Measurements from ENCODE around the gene TOP3A. TPM values are rescaled to one million over a fixed set of nuclear protein-coding genes. Genes with fewer than 3 reads are reported as not detected.

The TOP3A gene
- total RNA-seq, 1 experiment from 2014 or later: 68.7 TPM

- H3K4me2 ChIP-seq (ENCODE audit: insufficient read depth, insufficient read length, low read length): no peak overlapping the region
- no peaks in the 10 kb centered on the region for H3K4me1 ChIP-seq (ENCODE audit: insufficient read depth, low read length)
- H3K18ac ChIP-seq (ENCODE audit: insufficient read length, low read depth, low read length): no peak overlapping the region
- peaks cover 14 to 21% of the 10 kb centered on the region in 2 experiments for H3K4me1 Mint-ChIP-seq
- H2BK120ac ChIP-seq (ENCODE audit: low read depth, low read length, poor library complexity, severe bottlenecking): no peak overlapping the region
- no peak for DNase-seq
- no peak overlapping the region for H3K56ac ChIP-seq (ENCODE audit: insufficient read length, low read depth, low read length)
- no peak overlapping the region for H3T11ph ChIP-seq (ENCODE audit: low read length)
- H3K36me3 Mint-ChIP-seq (ENCODE audit: insufficient read depth in 1 of 3, low read depth in 3 of 3): peaks cover 4 to 17% (median 10%) of the 10 kb centered on the region in 3 experiments
- H2BK5ac ChIP-seq (ENCODE audit: insufficient read length, low read length): no peak overlapping the region
- H3K4ac ChIP-seq (ENCODE audit: low read depth, low read length): no peak overlapping the region
- no peaks in the 10 kb centered on the region for H4K20me1 ChIP-seq (ENCODE audit: control insufficient read depth, insufficient read depth, insufficient read length)
- peaks cover 8% of the 10 kb centered on the region for H3K23me2 ChIP-seq (ENCODE audit: insufficient read length, low read depth, low read length, poor library complexity, severe bottlenecking)
- no peaks in the 10 kb centered on the region for H3K27me3 ChIP-seq (ENCODE audit: insufficient read depth, low read length)
- H3K9me3 ChIP-seq (ENCODE audit: control insufficient read depth, low read depth, low read length): no peaks in the 10 kb centered on the region
- no peak overlapping the region for H2BK15ac ChIP-seq (ENCODE audit: low read depth, low read length)
- no peak overlapping the region for H2BK20ac ChIP-seq (ENCODE audit: low read depth, low read length, poor library complexity, severe bottlenecking)
- no peak overlapping the region for H4K91ac ChIP-seq (ENCODE audit: insufficient read length, low read depth, low read length)
- H4K5ac ChIP-seq (ENCODE audit: insufficient read length, low read depth, low read length): no peak overlapping the region
- H3K4me3 Mint-ChIP-seq: peak overlapping the region in 1 of 2 experiments; percentile 46; a peak in 3 of 5 replicates
- no peak overlapping the region for H3K27ac ChIP-seq (ENCODE audit: insufficient read length, low read depth, low read length)
- no peak overlapping the region for H3K14ac ChIP-seq (ENCODE audit: insufficient read depth, low read length)
- no peak for TF ChIP-seq CTCF (conservative IDR thresholded peaks at IDR 0.05)
- no peak overlapping the region for H2AK5ac ChIP-seq (ENCODE audit: insufficient read length, low read length)
- WGBS (ENCODE audit: extremely low coverage, insufficient read length, low lambda C conversion rate): no CpG with 5 or more reads among the region's 12 CpGs
- no peak overlapping the region for H4K8ac ChIP-seq (replicated peaks; ENCODE audit: insufficient read length, low read depth, low read length)
- H2AFZ ChIP-seq (ENCODE audit: low read length): no peak overlapping the region
- H3K79me2 ChIP-seq (ENCODE audit: insufficient read depth, low read length): no peaks in the 10 kb centered on the region
- no peak overlapping the region for H3K23ac ChIP-seq (ENCODE audit: insufficient read length, low read depth, low read length)
- H2BK12ac ChIP-seq (ENCODE audit: insufficient read length, low read depth, low read length): no peak overlapping the region
- no peaks in the 10 kb centered on the region for H3K79me1 ChIP-seq (ENCODE audit: insufficient read depth, low read depth, low read length, poor library complexity, severe bottlenecking)
- H3K9me3 Mint-ChIP-seq: no peaks in the 10 kb centered on the region
- no peak overlapping the region for H3K27ac Mint-ChIP-seq
- H3K27me3 Mint-ChIP-seq (ENCODE audit: low read depth): no peaks in the 10 kb centered on the region; the same call in 1 of the 2 replicates
- H3K9ac ChIP-seq (ENCODE audit: extremely low read depth, insufficient read length, low read length): no peak overlapping the region
These were observed 52.2 kb downstream of the TOP3A start for GRCh38 chr17:18262641-18263040.
